ENCODE results near the gene CHRNA1.

The CHRNA1 gene

DNA sequence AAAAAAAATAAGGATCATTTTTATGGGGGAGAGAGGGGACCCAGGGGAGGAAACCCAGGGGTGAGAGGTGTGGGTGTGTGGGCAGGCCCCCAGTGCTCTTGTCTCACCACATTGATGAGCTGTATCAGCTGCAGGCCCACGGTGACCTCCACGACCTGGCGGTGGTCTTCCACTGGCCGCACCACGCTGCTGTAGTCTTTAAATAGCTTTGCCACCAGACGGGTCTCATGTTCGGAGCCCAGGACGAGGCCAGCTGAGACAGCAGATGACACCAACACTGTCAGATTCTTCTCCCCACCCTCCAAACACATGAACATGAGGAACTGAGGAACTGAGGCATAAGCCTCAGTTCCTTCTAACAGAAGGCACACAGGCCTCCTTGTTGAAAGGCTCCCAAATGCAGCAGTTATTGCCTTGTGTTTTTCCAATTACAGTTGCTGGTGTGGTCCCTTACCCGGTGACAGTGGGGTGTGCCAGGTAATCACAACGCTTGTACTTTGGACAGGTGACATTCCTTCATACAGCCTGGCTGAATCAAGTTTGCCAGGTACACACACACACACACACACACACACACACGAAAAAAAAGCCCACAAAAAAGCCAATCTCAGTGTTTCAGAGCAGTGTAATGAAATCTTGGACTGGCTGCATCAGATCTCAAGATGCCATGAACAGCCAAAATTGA lies 4.7 kb downstream of the CHRNA1 start:
- DNase-seq (ENCODE audit: low read depth): no peak

DNA sequence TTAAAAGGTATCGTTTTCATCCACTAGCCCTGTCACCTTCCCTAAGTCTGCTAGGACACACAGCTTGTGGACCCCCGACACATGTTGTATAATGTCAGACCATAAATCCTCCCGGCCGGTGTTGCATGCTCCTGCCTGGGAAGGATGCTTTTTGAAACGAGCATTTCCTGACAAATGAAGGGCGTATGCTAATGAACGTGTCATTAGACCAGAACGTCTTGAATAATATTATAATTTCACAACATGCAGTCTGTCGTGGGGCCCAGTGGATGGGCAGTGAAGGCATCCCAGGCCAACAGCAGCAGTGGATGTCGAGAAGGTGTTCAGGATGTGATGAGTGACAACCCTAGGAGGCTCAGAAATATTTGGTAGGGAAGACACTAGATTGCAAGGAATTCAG lies 7.5 kb downstream of the CHRNA1 start:
- DNase-seq (ENCODE audit: low read depth): no peak

DNA sequence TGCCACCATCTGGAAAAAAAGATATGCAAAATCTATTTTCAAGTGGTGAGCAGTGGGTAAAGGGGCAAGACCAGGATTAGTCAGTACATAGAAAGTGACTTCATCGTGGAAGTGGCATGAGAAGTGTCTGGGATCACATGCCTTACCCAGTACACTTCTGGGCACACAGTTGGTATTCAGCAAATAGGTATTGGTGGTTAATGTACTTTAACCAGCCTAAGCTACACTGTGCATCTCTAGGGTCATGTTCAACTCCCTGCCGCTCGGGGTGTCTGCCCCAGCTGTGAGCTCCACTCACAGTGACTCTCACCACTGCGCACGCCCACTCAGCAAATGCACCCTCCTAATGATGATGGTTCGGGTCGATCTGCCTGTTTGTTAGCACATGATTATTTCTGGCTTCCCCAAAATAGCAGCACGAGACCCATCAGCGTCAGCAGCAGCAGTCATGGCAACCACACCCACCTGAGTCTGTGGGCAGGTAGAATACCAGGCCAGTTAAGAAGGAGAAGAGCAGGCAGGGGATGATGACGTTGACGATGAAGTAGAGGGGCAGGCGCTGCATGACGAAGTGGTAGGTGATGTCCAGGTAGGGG lies 11.1 kb downstream of the CHRNA1 start:
- DNase-seq (ENCODE audit: low read depth): no peak

DNA sequence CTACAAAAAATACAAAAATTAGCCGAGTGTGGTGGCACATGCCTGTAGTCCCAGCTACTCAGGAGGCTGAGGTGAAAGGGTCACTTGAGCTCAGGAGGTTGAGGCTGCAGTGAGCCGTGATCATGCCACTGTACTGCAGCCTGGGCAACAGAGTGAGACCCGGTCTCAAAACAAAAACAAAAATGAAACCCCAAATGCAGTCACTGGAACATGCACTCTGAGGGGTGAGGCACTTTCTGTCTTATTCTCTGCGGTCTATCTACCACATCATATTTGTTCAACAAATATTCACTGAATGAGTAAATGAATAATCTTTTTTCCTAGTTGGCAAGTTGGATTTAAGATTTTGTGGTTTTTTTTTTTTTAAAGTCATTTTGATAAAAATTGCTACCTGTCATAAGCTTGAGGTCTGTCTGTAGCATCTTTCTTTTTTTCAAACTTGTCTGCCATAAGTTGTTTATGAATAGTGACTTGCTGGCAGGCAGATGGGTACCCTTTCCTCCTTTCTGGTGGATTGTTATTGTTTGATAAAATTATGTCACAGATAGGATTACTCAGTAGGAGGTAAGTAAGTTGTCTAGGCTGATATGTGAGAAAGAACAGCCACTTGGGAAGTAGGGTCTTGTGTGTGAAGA lies 11.8 kb downstream of the CHRNA1 start:
- DNase-seq (ENCODE audit: low read depth): no peak

DNA sequence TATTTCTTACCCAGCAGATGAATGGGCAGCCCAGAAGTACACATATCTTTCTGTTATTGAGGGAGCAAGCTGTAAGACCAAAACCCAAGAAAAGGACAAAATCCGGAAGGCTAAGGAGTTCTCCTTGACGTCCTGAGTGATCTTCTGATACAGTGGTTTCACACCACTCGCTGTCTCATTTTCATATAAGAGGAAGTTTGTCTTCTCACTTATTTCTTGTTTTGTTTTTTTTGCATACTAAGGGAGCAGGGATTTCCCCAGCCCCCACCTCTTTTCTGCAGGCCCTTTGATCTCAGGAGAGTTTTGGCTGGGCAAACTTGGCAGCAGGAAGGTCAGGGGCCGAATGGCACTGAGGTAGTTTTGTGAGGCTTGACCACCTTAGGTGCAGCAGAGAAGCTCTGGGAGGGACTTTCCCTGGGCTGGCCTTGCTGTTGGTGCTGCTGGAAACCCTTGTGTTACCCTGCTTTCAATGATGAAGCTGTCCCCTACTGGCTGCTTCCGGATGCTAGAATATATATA lies 13.3 kb downstream of the CHRNA1 start:
- no peak for DNase-seq (ENCODE audit: low read depth)

DNA sequence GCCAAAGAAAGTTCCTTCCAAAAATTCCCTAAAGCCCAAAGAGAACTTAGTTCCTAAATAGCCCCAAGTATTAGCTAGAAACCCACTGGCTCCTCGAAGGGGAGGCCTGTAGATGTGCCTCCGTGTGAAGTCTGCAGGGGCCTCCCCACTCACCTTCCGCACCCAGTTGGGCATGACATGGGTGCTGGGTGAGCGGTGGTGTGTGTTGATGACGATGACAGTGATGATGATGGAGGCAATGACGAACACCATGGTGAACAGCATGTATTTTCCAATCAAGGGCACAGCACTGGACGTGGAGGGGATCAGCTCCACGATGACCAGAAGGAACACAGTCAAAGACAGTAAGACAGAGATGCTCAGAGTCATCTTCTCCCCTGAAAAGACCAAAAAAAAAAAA lies 14.5 kb downstream of the CHRNA1 start:
- no peak for DNase-seq (ENCODE audit: low read depth)

DNA sequence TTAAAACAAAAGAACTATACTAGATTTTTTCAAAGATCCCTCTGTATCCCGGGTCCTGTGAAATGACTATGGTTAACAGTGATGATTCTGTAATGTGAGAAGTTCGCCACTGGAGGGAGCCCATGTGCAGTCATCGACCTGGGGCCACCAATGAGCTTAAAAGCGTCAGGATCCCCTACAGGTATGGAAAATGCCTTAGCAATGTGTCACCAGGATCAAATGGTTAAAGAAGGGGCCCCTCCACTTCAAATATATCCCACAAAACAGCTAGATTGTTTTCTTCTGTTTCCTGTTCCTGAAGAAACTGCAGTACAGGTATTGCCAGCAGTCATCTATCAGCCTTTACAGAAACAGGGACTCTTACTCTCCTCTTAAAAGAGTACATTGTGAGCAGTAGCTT lies 15.3 kb downstream of the CHRNA1 start:
- DNase-seq (ENCODE audit: low read depth): peak; percentile 37

DNA sequence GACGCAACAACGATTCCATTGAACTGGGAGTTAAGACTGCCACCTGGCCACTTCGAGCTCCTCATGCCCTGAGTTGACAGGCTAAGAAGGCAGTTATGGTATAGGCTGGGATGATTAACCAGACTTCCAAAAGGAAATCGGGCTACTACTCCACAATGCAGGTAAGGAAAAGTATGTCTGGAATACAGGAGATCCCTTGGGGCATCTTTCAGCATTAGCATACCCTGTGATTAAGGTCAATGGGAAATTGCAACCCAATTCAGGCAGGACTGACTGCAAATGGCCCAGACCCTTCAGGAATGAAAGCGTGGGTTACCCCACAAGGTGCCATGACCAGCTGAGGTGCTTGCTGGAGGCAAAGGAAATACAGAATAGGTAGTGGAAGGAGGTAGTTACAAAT lies 19.1 kb downstream of the CHRNA1 start:
- DNase-seq (ENCODE audit: low read depth): no peak

DNA sequence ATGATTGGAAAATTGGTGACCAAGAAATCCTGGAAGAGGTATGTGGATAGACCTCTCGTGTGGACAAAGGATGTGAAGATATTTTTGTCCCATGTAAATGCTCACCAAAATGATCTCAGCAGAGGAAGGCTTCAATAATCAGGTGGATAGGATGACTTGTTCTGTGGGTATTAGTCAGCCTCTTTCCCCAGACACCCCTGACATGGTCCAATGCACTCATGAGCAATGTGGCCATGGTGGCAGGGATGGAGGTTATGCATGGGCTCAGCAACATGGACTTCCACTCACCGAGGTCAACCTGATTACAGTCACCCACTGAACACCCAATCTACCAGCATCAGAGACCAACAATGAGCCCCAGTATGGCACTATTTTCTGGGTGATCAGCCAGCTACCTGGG lies 20.2 kb downstream of the CHRNA1 start:
- DNase-seq (ENCODE audit: low read depth): no peak

DNA sequence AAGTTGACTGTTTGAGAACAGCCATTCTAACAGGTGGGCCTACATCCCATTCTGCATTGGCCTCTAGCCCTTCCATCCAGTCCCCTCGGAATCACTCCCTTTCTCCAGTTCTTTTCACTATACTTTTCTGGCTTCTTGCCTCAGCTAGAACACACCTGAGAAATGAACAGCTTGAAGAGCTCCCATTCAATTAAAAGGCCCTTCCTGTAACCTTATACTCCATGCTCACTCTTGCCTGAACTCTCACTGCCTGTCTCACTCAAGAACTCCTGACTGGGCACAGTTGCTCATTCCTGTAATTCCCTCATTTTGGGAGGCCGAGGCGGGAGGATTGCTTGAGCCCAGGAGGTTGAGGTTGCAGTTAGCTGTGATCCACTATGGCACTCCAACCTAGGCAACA lies 23.6 kb downstream of the CHRNA1 start:
- DNase-seq (ENCODE audit: low read depth): no peak

DNA sequence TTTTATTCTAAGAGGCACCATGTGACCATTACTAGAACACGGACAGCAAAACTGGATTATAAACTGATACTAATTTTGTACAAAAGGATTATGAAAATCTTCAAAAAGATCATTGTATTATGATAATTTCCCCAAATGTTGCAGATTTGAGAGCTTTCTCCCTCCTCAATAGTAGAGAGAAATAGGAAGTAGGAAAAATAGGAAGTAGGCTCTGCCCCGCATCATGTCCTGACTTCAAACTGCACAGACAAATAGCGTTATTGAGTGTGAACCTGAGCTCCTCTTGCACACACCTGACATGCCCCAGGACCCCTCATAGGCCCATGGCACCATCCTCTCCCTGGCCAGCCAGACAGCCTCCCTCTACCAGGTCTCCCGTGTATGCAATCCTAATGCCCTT lies 25.4 kb downstream of the CHRNA1 start:
- DNase-seq (ENCODE audit: low read depth): no peak

DNA sequence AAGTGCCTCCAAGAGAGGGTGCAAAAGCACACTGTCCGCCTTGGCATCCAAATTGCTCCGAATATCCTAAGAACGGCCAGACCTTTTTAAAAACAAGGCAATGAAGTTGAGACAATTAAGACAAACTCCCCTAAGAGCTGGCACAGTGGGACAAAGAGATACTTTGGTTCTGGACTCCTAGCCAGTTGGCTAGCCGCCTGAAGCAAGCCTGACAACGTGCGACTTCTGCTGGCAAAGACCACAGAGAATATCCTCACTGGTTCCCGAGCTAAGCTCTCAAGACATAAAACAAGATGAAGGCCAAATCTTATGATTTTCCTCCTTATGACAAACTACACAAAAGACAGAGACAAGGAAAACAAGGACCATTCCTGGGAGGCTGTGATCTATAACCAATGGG lies 32.7 kb downstream of the CHRNA1 start:
- DNase-seq (ENCODE audit: low read depth): no peak

DNA sequence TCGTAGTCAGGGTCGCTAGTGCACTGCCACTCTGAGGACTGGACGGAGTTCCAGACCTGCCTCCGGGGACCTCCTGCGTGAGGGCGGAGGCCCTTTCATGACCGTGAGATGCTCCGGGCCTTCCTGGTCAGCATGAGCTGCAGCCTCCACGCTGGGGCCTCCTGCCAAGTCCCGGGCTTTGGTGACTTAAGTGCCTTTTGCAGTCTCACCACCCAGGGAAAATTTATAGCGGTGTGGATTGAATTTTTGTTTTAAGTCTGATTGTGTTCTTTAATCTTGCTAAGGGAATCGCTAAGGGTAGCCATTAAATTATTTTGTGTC lies 33.6 kb downstream of the CHRNA1 start:
- DNase-seq (ENCODE audit: low read depth): no peak

DNA sequence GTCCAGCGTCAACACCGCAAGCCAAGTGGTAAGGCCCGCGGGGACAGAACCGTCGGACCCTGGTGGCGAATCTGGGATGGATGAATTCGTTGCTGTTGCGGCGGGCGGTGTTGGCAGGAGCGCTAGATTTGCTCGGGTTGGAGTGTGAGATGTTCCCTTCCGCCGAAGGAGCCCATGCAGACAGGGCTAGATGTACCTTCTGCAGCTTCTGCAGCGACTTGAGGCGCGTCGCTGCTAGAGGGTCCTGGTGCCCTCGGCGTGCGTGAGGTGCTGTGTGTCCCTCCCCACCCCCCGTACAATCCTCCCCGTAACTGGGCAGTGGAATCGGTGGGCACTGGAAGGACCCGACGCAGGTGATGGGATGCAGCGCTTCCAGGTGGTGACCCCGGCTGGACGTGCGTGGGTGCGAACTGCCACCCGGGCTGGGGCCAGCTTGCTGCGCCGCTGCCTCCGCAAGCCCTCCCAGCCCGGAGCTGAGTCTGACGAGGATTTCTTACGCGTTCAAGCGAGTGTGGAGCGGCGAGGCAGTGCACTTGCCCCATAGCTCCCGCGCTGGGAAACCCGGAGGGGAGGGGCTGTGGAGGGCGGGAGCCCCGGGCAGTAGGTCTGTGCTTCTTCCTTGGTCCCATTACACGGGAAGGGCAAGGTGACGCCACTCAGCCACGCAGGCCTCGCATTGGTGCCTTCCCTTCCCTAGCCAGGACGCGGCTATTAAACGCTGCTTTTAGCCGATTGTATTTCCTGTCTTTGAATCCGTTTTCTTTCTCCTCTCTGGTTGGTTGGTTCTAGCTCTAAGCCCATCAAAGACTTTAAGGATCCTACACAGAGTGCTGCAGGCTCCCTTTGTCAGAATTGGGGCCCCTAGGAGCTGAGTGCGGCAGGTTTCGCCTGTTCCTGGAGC lies 34.2 kb downstream of the CHRNA1 start:
- DNase-seq (ENCODE audit: low read depth): peak; percentile 17

DNA sequence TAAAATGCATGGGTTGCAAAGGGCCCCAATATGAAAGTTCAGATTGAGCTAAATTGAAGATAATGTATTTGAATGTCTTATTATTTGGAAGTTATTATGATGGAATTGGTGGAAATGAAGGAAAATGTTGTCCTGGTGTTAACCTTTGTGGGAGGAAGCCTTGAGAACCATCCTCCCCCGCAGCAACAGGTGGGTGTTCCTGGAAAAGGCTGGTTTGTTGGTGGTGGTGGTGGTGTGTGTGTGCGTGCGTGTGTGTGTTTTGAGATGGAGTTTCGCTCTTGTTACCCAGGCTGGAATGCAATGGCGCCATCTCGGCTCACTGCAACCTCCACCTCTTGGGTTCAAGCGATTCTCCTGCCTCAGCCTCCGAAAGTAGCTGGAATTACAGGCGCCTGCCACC lies 36.2 kb downstream of the CHRNA1 start:
- DNase-seq (ENCODE audit: low read depth): no peak

DNA sequence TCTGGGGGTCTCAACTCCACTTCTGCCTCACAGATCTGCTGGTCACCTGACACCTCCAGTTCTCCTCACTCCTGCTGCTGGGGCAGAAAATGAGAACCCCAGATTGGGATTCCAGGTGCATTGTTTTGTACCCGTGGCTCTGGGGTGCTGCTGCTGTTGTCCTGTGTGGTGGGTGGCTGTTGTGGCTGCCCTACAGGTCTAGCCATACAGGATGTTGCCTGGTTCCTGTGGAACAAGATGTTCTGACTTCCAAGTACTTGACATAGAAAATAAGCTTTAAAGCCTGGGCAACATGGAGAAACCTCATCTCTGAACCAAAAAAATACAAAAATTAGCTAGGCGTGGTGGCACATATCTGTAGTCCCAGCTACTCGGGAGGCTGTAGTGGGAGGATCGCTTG lies 38.1 kb downstream of the CHRNA1 start:
- DNase-seq (ENCODE audit: low read depth): no peak

DNA sequence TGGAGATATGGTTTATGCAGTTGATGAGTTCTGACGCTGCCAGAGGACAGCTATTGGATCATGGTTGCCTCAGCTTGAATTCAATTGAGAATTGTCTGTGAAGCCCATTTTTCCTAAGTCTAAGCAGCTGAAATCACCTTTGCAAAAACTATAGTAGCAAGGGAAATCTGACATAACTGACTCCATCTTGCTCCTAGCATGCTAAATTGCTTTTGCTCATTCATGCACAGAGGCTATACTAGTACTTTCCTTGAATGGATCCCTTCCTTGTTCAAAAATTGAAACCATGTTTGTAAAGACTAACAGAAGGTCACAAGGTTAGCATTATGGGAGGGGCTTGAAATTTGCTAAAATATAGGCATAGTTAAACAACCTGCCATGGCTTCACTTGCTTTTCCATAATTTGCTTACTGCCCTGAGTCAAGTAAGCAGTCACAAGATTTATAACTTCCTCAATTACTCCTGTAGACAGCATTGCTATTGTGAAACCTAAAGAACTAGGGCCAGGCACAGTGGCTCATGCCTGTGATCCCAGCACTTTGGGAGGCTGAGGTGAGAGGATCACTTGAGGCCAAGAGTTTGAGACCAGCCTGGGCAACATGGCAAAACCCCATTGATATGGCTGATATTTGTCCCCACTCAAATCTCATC lies 41.2 kb downstream of the CHRNA1 start:
- DNase-seq (ENCODE audit: low read depth): no peak

DNA sequence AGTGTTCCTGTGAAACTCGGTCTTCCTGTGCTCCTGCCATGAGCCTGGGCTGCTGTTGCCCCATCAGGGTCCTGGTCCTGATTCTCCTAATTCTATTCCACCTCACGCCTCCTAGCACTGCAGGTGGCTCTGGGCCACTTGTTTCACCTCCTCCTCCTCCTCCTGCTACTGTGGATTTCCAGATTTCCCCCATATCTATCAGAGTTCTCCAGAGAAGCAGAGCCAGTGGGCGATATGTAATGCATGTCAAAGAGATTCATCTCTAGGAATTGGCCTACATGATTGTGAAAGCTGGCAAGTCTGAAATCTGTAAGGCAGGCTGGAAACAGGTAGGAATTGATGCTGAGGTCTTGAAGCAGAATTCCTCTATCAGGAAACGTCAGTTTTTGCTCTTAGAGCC lies 45.3 kb downstream of the CHRNA1 start:
- DNase-seq (ENCODE audit: low read depth): no peak

DNA sequence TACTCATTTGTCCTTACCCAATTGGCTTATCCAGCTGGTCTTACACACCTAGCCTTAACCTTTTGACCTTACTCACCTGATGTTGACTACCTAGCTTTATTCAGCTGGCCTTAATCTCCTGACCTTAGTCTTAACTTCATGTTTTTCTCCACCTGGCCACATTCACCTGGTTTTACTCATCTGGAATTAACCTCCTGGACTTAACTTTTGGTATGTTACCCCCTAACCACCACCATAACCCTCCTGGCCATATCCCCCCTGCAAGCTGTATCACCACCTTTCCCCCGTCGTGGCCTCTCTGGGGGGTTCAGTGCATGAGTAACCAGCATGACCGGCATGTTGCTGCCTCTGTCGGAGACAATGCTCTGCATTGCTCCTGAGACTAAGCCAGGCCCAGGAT lies 45.7 kb downstream of the CHRNA1 start:
- DNase-seq (ENCODE audit: low read depth): no peak

DNA sequence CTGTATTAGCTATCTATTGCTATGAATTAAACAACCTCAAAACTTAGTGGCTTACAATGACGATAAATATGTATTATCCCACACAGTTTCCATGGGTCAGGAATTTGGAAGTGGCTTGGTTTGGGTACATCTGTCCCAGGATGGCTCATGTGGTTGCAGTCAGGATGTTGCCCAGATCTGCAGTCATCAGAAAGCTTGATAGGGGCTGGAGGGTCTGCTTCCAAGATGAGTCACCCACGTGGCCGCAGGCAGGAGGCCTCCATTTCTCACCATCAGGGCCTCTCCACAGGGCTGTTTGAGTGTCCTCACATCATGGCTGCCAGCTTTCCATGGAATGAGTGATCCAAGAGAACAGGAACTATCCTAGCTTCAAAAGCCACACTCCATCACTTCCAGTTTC lies 46.4 kb downstream of the CHRNA1 start:
- no peak for DNase-seq (ENCODE audit: low read depth)

DNA sequence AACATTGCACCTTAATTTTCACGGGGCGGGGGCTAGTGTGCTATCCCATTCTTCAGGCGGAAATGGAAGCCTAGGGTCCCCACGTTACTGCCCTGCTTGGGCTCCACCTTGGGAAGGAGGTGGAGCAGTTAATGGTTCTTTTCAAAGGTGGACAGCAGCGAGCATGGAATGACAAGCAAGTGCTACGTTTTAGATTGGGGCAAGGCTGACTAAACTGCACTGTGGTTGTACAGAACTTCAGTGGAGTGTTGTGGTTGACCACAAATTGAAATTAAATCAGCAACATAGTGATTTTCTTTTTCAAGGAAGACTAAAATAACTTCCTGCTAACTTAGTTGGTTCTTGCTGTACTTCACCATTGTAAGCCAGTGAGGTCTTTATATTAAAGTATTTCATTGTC lies 47.0 kb downstream of the CHRNA1 start:
- DNase-seq (ENCODE audit: low read depth): no peak

DNA sequence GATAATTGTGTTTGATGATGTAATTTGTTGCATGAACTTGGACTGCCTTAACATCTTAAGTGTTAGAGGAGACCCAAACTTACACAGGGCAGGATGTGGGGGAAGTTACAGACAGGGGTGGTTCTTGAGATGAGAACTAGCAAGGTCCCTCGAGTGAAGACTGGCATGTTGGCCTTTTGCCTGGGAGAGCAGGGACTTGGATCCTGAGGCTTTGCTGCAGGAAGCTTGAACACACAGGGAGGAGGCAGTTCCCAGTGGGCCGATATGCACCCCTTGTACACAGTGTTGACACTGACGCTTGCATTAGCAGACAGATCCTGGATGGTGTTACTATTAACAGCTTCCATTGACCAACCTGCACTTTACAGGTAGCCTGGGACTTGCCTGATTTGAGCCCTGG lies 47.5 kb downstream of the CHRNA1 start:
- DNase-seq (ENCODE audit: low read depth): no peak
